ENCODE data around the gene DPAGT1. TPM values are rescaled to one million over a fixed set of nuclear protein-coding genes. Genes with fewer than 3 reads are reported as not detected.
"Not testable (repeated sequence)": the region's sequence is repeated elsewhere in the genome, so short reads cannot be mapped to it uniquely, and the experiment has no call there.

Gene DPAGT1
- total RNA-seq, 1 experiment from 2014 or later = 27.3 TPM

DNA sequence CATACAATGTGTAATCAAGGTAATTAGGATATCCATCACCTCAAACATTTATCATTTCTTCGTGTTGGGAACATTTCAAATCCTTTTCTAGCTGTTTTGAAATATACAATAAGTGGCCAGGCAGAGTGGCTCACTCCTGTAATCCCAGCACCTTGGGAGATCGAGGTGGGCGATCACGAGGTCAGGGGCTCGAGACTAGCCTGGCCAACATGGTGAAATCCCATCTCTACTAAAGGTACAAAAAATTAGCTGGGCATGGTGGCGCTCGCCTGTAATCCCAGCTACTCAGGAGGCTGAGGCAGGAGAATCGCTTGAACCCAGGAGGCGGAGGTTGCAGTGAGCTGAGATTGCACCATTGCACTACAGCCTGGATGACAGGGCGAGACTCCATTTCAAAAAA lies 37.6 kb upstream of the DPAGT1 start:
- H3K9me3 ChIP-seq (ENCODE audit: low read length); H3K36me3 ChIP-seq (ENCODE audit: insufficient read depth, low read length): not testable (repeated sequence)

GRCh38 chr11:119134389-119134978 lies 32.8 kb upstream of the DPAGT1 start:
- no peak overlapping the region for H3K27ac ChIP-seq (ENCODE audit: low read length)
- H3K4me1 ChIP-seq (ENCODE audit: low read length) = no peaks in the 10 kb centered on the region
- H4K20me1 ChIP-seq (ENCODE audit: insufficient read depth, low read depth, low read length) = no peaks in the 10 kb centered on the region
- H3K9me3 ChIP-seq (ENCODE audit: low read length) = no peaks in the 10 kb centered on the region
- no peaks in the 10 kb centered on the region for H3K9me2 ChIP-seq (replicated peaks; ENCODE audit: insufficient read depth, low read length)
- peak; percentile 44 for DNase-seq
- no peak overlapping the region for H3K9ac ChIP-seq (ENCODE audit: low read length)
- H3K36me3 ChIP-seq (ENCODE audit: insufficient read depth, low read length) = no peaks in the 10 kb centered on the region
- H3K79me2 ChIP-seq (ENCODE audit: low read length) = no peaks in the 10 kb centered on the region
- H3K27me3 ChIP-seq (ENCODE audit: low read length) = no peaks in the 10 kb centered on the region
- no peak overlapping the region for H3K4me3 ChIP-seq (ENCODE audit: low read length)
- H3K4me2 ChIP-seq (ENCODE audit: low read depth, low read length, poor library complexity, severe bottlenecking) = no peak overlapping the region
- H2AFZ ChIP-seq (ENCODE audit: low read length) = no peak overlapping the region

More for the DNA sequence above, 37.6 kb upstream of the DPAGT1 start:
- not testable (repeated sequence) for H3K27ac ChIP-seq (ENCODE audit: low read length); H3K4me1 ChIP-seq (ENCODE audit: low read length); H3K4me3 ChIP-seq (ENCODE audit: low read length); DNase-seq; H3K4me2 ChIP-seq (ENCODE audit: low read depth, low read length, poor library complexity, severe bottlenecking); H4K20me1 ChIP-seq (ENCODE audit: insufficient read depth, low read depth, low read length); H3K9ac ChIP-seq (ENCODE audit: low read length); H3K79me2 ChIP-seq (ENCODE audit: low read length); H3K27me3 ChIP-seq (ENCODE audit: low read length); H2AFZ ChIP-seq (ENCODE audit: low read length); H3K9me2 ChIP-seq (replicated peaks; ENCODE audit: insufficient read depth, low read length)

GRCh38 chr11:119130662-119131061 lies 29.0 kb upstream of the DPAGT1 start:
- no peaks in the 10 kb centered on the region for H3K36me3 ChIP-seq (ENCODE audit: insufficient read depth, low read length)
- no peaks in the 10 kb centered on the region for H3K9me2 ChIP-seq (replicated peaks; ENCODE audit: insufficient read depth, low read length)
- no peak overlapping the region for H3K27ac ChIP-seq (ENCODE audit: low read length)
- no peak for DNase-seq
- H3K9me3 ChIP-seq (ENCODE audit: low read length) = no peaks in the 10 kb centered on the region
- H3K27me3 ChIP-seq (ENCODE audit: low read length) = no peaks in the 10 kb centered on the region
- H3K4me2 ChIP-seq (ENCODE audit: low read depth, low read length, poor library complexity, severe bottlenecking) = no peak overlapping the region
- H2AFZ ChIP-seq (ENCODE audit: low read length) = no peak overlapping the region
- no peak overlapping the region for H3K4me3 ChIP-seq (ENCODE audit: low read length)
- no peaks in the 10 kb centered on the region for H4K20me1 ChIP-seq (ENCODE audit: insufficient read depth, low read depth, low read length)
- H3K9ac ChIP-seq (ENCODE audit: low read length) = no peak overlapping the region
- H3K4me1 ChIP-seq (ENCODE audit: low read length) = no peaks in the 10 kb centered on the region; the same call in 1 of the 2 replicates
- H3K79me2 ChIP-seq (ENCODE audit: low read length) = no peaks in the 10 kb centered on the region

DNA sequence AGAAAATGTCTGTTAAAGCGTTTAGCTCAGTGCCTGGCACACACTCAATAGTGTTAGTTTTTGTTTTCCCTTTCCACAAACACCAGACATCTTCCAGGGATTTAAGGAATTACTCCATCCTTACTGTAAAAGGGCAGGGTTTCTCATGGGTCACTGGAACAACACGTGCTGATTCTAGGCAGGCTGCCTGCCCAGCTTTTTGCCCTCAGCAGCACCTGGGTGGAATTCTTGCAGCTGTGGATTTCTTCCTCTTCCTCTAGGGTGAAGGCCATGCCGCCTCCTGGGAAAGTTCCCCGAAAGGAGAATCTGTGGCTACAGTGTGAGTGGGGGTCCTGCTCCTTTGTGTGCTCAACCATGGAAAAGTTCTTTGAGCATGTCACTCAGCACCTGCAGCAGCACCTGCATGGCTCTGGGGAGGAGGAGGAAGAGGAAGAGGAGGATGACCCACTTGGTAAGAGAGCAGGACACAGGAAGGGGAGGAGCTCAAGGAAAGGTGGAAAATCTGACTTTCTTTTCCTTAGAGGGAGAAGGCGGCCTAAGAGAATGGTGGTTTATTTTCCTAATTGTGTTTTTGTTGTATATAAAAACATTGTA lies 25.1 kb upstream of the DPAGT1 start:
- H3K27me3 ChIP-seq (ENCODE audit: low read length) = no peaks in the 10 kb centered on the region
- no peak overlapping the region for H2AFZ ChIP-seq (ENCODE audit: low read length)
- H3K4me2 ChIP-seq (ENCODE audit: low read depth, low read length, poor library complexity, severe bottlenecking) = no peak overlapping the region
- no peaks in the 10 kb centered on the region for H3K9me3 ChIP-seq (ENCODE audit: low read length)
- 0 out of 2 replicates have a peak, but pooled peaks cover 7% of the 10 kb centered on the region for H4K20me1 ChIP-seq (ENCODE audit: insufficient read depth, low read depth, low read length)
- H3K36me3 ChIP-seq (ENCODE audit: insufficient read depth, low read length) = no peaks in the 10 kb centered on the region
- H3K27ac ChIP-seq (ENCODE audit: low read length) = no peak overlapping the region
- DNase-seq = no peak
- H3K9me2 ChIP-seq (replicated peaks; ENCODE audit: insufficient read depth, low read length) = no peaks in the 10 kb centered on the region
- H3K9ac ChIP-seq (ENCODE audit: low read length) = no peak overlapping the region
- peaks cover 16% of the 10 kb centered on the region for H3K79me2 ChIP-seq (ENCODE audit: low read length)
- H3K4me3 ChIP-seq (ENCODE audit: low read length) = no peak overlapping the region
- H3K4me1 ChIP-seq (ENCODE audit: low read length) = peaks cover 6% of the 10 kb centered on the region

- Histone ChIP-seq H3K4me3 (ENCODE audit: low read length) (no peak overlapping the region), H3K4me2 (ENCODE audit: low read depth, low read length, poor library complexity, severe bottlenecking) (no peak overlapping the region), H3K9me2 (replicated peaks; ENCODE audit: insufficient read depth, low read length) (no peaks in the 10 kb centered on the region), H3K36me3 (ENCODE audit: insufficient read depth, low read length) (no peaks in the 10 kb centered on the region), H4K20me1 (ENCODE audit: insufficient read depth, low read depth, low read length) (0 out of 2 replicates have a peak, but pooled peaks cover 7% of the 10 kb centered on the region), H2AFZ (ENCODE audit: low read length) (no peak overlapping the region), H3K27ac (ENCODE audit: low read length) (no peak overlapping the region), H3K9ac (ENCODE audit: low read length) (no peak overlapping the region), H3K4me1 (ENCODE audit: low read length) (peaks cover 8% of the 10 kb centered on the region), H3K9me3 (ENCODE audit: low read length) (no peaks in the 10 kb centered on the region), H3K27me3 (ENCODE audit: low read length) (no peaks in the 10 kb centered on the region), H3K79me2 (ENCODE audit: low read length) (peaks cover 19% of the 10 kb centered on the region)
- DNase-seq = no peak
These were observed 24.2 kb upstream of the DPAGT1 start for GRCh38 chr11:119125821-119126220.

- Histone ChIP-seq H3K4me2 (ENCODE audit: low read depth, low read length, poor library complexity, severe bottlenecking) (peak overlapping the region; percentile 87), H3K36me3 (ENCODE audit: insufficient read depth, low read length) (peaks cover 10% of the 10 kb centered on the region; the same call in 1 of the 2 replicates), H3K9me3 (ENCODE audit: low read length) (no peaks in the 10 kb centered on the region), H3K9ac (ENCODE audit: low read length) (peak overlapping the region; percentile 85), H3K27me3 (ENCODE audit: low read length) (no peaks in the 10 kb centered on the region), H3K4me3 (ENCODE audit: low read length) (peak overlapping the region; percentile 89), H4K20me1 (ENCODE audit: insufficient read depth, low read depth, low read length) (0 out of 2 replicates have a peak, but pooled peaks cover 7% of the 10 kb centered on the region), H2AFZ (ENCODE audit: low read length) (no peak overlapping the region), H3K4me1 (ENCODE audit: low read length) (peaks cover 16% of the 10 kb centered on the region), H3K79me2 (ENCODE audit: low read length) (peaks cover 19% of the 10 kb centered on the region), H3K9me2 (replicated peaks; ENCODE audit: insufficient read depth, low read length) (no peaks in the 10 kb centered on the region), H3K27ac (ENCODE audit: low read length) (no peak overlapping the region)
- no peak for DNase-seq
These were observed 20.1 kb upstream of the DPAGT1 start for GRCh38 chr11:119121811-119122124.

GRCh38 chr11:119121008-119121810 lies 19.6 kb upstream of the DPAGT1 start, which contains the start of gene HINFP:
Gene HINFP, plus strand, starts transcription at chr11:119121580. Its CDS starts 5,365 bp downstream, at chr11:119126945.
- Histone ChIP-seq H3K4me2 (ENCODE audit: low read depth, low read length, poor library complexity, severe bottlenecking) (peak within 1 kb of the TSS; percentile 87), H3K4me1 (ENCODE audit: low read length) (peaks cover 16% of the 10 kb centered on the region), H3K79me2 (ENCODE audit: low read length) (peaks cover 19% of the 10 kb centered on the region), H3K9ac (ENCODE audit: low read length) (peak within 1 kb of the TSS; percentile 85), H2AFZ (ENCODE audit: low read length) (no peak within 1 kb of the TSS), H3K27ac (ENCODE audit: low read length) (peak within 1 kb of the TSS; percentile 78), H3K4me3 (ENCODE audit: low read length) (peak within 1 kb of the TSS; percentile 89), H3K9me2 (replicated peaks; ENCODE audit: insufficient read depth, low read length) (no peaks in the 10 kb centered on the region), H3K27me3 (ENCODE audit: low read length) (no peaks in the 10 kb centered on the region), H3K9me3 (ENCODE audit: low read length) (no peaks in the 10 kb centered on the region), H4K20me1 (ENCODE audit: insufficient read depth, low read depth, low read length) (0 out of 2 replicates have a peak, but pooled peaks cover 7% of the 10 kb centered on the region), H3K36me3 (ENCODE audit: insufficient read depth, low read length) (peaks cover 10% of the 10 kb centered on the region; the same call in 1 of the 2 replicates)
- DNase-seq = peak; percentile 97

DNA sequence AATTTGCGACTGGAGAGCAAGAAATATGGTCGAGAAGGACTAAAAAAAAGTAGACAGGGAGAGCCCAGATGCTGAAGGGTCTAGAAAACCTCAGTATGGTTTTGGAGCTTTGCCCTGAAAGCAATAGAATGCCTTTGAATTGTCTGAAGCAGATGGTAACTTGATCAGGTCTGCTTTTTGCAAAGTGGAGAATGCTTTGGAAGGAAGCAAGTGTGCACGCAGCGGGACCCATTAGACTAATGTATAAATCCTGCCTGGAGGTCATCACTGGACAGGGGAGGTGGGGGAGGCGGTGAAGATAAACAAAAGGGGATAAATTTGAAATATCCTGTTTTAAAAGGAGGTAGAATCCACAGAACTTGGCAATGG lies 19.0 kb upstream of the DPAGT1 start:
- peak overlapping the region; percentile 62 for H3K4me3 ChIP-seq (ENCODE audit: low read length)
- peak; percentile 53 for DNase-seq
- no peaks in the 10 kb centered on the region for H3K27me3 ChIP-seq (ENCODE audit: low read length)
- peak overlapping the region; percentile 73 for H3K9ac ChIP-seq (ENCODE audit: low read length)
- H3K27ac ChIP-seq (ENCODE audit: low read length) = peak overlapping the region; percentile 78
- H3K79me2 ChIP-seq (ENCODE audit: low read length) = peaks cover 19% of the 10 kb centered on the region
- H3K4me1 ChIP-seq (ENCODE audit: low read length) = peaks cover 16% of the 10 kb centered on the region
- peaks cover 10% of the 10 kb centered on the region; the same call in 1 of the 2 replicates for H3K36me3 ChIP-seq (ENCODE audit: insufficient read depth, low read length)
- H3K9me3 ChIP-seq (ENCODE audit: low read length) = no peaks in the 10 kb centered on the region
- H3K4me2 ChIP-seq (ENCODE audit: low read depth, low read length, poor library complexity, severe bottlenecking) = peak overlapping the region; percentile 76
- H4K20me1 ChIP-seq (ENCODE audit: insufficient read depth, low read depth, low read length) = 0 out of 2 replicates have a peak, but pooled peaks cover 7% of the 10 kb centered on the region
- no peaks in the 10 kb centered on the region for H3K9me2 ChIP-seq (replicated peaks; ENCODE audit: insufficient read depth, low read length)
- no peak overlapping the region for H2AFZ ChIP-seq (ENCODE audit: low read length)

Data from Karpas-422 (cell line).